ENCODE measurements around the gene CD300LB. TPM values are rescaled to one million over a fixed set of nuclear protein-coding genes. Genes with fewer than 3 reads are reported as not detected.
A peak's percentile ranks its signal among the peaks of the same experiment; 100 is the strongest.

Gene CD300LB
- total RNA-seq, 1 experiment from 2014 or later, result not detected

- Histone ChIP-seq H3K27ac (ENCODE audit: low read depth, low read length, poor library complexity, severe bottlenecking) (no peak overlapping the region), H3K4me1 (ENCODE audit: insufficient read depth, low read length, poor library complexity, severe bottlenecking) (no peaks in the 10 kb centered on the region), H3K9me3 (ENCODE audit: low read depth, low read length, poor library complexity, severe bottlenecking) (peaks cover 6% of the 10 kb centered on the region), H3K27me3 (replicated peaks; ENCODE audit: insufficient read depth, low read depth, low read length, poor library complexity) (no peaks in the 10 kb centered on the region), H3K4me3 (ENCODE audit: low read depth, low read length, poor library complexity, severe bottlenecking) (no peak overlapping the region), H3K36me3 (ENCODE audit: insufficient read depth, low read length, poor library complexity, severe bottlenecking) (no peaks in the 10 kb centered on the region)
- no peak for TF ChIP-seq CTCF (conservative IDR thresholded peaks at IDR 0.05; ENCODE audit: low read depth, low read length)
- no peak for TF ChIP-seq EZH2 (IDR thresholded peaks at IDR 0.05; ENCODE audit: borderline replicate concordance, low read depth, low read length, poor library complexity, severe bottlenecking)
- BruUV-seq (replicated peaks), result no TSS peak
- ChIA-PET CTCF (interaction anchor here (0.6 to 0.7 kb wide), 2 partner anchors 12 to 236 kb away, joined by 5 to 9 read pairs; no protein-coding TSS in a partner anchor), POLR2A (ENCODE audit: low non-redundant PET) (no interaction called here)
- DNase-seq (ENCODE audit: low spot score), result peak; percentile 52
- intact Hi-C loops (cut with micrococcal nuclease; ENCODE audit: unreplicated experiment), result no loop called here
These were observed 17.2 kb downstream of the CD300LB start for GRCh38 chr17:74513987-74514631.

GRCh38 chr17:74512624-74513091 lies 18.6 kb downstream of the CD300LB start:
- no peak overlapping the region for H3K4me3 ChIP-seq (ENCODE audit: low read depth, low read length, poor library complexity, severe bottlenecking)
- H3K27me3 ChIP-seq (replicated peaks; ENCODE audit: insufficient read depth, low read depth, low read length, poor library complexity), result peaks cover 3% of the 10 kb centered on the region
- BruUV-seq (replicated peaks), result no TSS peak
- no peak overlapping the region for H3K27ac ChIP-seq (ENCODE audit: low read depth, low read length, poor library complexity, severe bottlenecking)
- no peaks in the 10 kb centered on the region for H3K36me3 ChIP-seq (ENCODE audit: insufficient read depth, low read length, poor library complexity, severe bottlenecking)
- TF ChIP-seq EZH2 (IDR thresholded peaks at IDR 0.05; ENCODE audit: borderline replicate concordance, low read depth, low read length, poor library complexity, severe bottlenecking) (no peak), CTCF (conservative IDR thresholded peaks at IDR 0.05; ENCODE audit: low read depth, low read length) (no peak)
- ChIA-PET CTCF (no interaction called here), POLR2A (ENCODE audit: low non-redundant PET) (no interaction called here)
- intact Hi-C loops (cut with micrococcal nuclease; ENCODE audit: unreplicated experiment), result no loop called here
- no peaks in the 10 kb centered on the region for H3K4me1 ChIP-seq (ENCODE audit: insufficient read depth, low read length, poor library complexity, severe bottlenecking)
- no peak for DNase-seq (ENCODE audit: low spot score)
- H3K9me3 ChIP-seq (ENCODE audit: low read depth, low read length, poor library complexity, severe bottlenecking), result peaks cover 6% of the 10 kb centered on the region

GRCh38 chr17:74512036-74512435 lies 19.2 kb downstream of the CD300LB start:
- Histone ChIP-seq H3K4me3 (ENCODE audit: low read depth, low read length, poor library complexity, severe bottlenecking) (no peak overlapping the region), H3K36me3 (ENCODE audit: insufficient read depth, low read length, poor library complexity, severe bottlenecking) (no peaks in the 10 kb centered on the region), H3K9me3 (ENCODE audit: low read depth, low read length, poor library complexity, severe bottlenecking) (peaks cover 6% of the 10 kb centered on the region), H3K4me1 (ENCODE audit: insufficient read depth, low read length, poor library complexity, severe bottlenecking) (no peaks in the 10 kb centered on the region), H3K27me3 (replicated peaks; ENCODE audit: insufficient read depth, low read depth, low read length, poor library complexity) (peaks cover 5% of the 10 kb centered on the region), H3K27ac (ENCODE audit: low read depth, low read length, poor library complexity, severe bottlenecking) (no peak overlapping the region)
- no TSS peak for BruUV-seq (replicated peaks)
- intact Hi-C loops (cut with micrococcal nuclease; ENCODE audit: unreplicated experiment), result no loop called here
- ChIA-PET POLR2A (ENCODE audit: low non-redundant PET) (no interaction called here), CTCF (no interaction called here)
- DNase-seq (ENCODE audit: low spot score), result no peak
- TF ChIP-seq CTCF (conservative IDR thresholded peaks at IDR 0.05; ENCODE audit: low read depth, low read length), result no peak
- no peak for TF ChIP-seq EZH2 (IDR thresholded peaks at IDR 0.05; ENCODE audit: borderline replicate concordance, low read depth, low read length, poor library complexity, severe bottlenecking)

Measured in A673 (cell line).